T-helper 22 cell (primary cell): ENCODE results near the gene MYO18A.

Experiments
- DNase-seq: peaks from one replicate; pipeline ENCODE4 v3.0.0-alpha.2; 2020; ENCODE audit warnings: low read depth

MYO18A gene

GRCh38 chr17:29077320-29077719 lies 102.9 kb downstream of the MYO18A start:
- no peak for DNase-seq

GRCh38 chr17:29076722-29077121 lies 103.5 kb downstream of the MYO18A start:
- DNase-seq = no peak

- no peak for DNase-seq
These were observed 104.1 kb downstream of the MYO18A start for GRCh38 chr17:29076087-29076486.

- DNase-seq = no peak
These were observed 105.7 kb downstream of the MYO18A start for GRCh38 chr17:29074488-29074887.

GRCh38 chr17:29073520-29073919 lies 106.7 kb downstream of the MYO18A start:
- no peak for DNase-seq

GRCh38 chr17:29073045-29073444 lies 107.2 kb downstream of the MYO18A start:
- DNase-seq = no peak

- no peak for DNase-seq
These were observed 108.9 kb downstream of the MYO18A start for GRCh38 chr17:29071303-29071702.

GRCh38 chr17:29070781-29071180 lies 109.4 kb downstream of the MYO18A start:
- no peak for DNase-seq

GRCh38 chr17:29070308-29070707 lies 109.9 kb downstream of the MYO18A start:
- no peak for DNase-seq

- DNase-seq = no peak
These were observed 110.6 kb downstream of the MYO18A start for GRCh38 chr17:29069526-29070041.

- DNase-seq = no peak
These were observed 111.4 kb downstream of the MYO18A start for GRCh38 chr17:29068818-29069217.

- no peak for DNase-seq
These were observed 113.6 kb downstream of the MYO18A start for GRCh38 chr17:29066606-29067005.

- no peak for DNase-seq
These were observed 114.2 kb downstream of the MYO18A start for GRCh38 chr17:29066047-29066446.

GRCh38 chr17:29063992-29064391 lies 116.2 kb downstream of the MYO18A start:
- no peak for DNase-seq

GRCh38 chr17:29062215-29062614 lies 118.0 kb downstream of the MYO18A start:
- DNase-seq = no peak

- no peak for DNase-seq
These were observed 119.2 kb downstream of the MYO18A start for GRCh38 chr17:29061036-29061435.

- DNase-seq = no peak
These were observed 119.7 kb downstream of the MYO18A start for GRCh38 chr17:29060475-29060874.

GRCh38 chr17:29059281-29059680 lies 120.9 kb downstream of the MYO18A start:
- DNase-seq = no peak

- no peak for DNase-seq
These were observed 121.8 kb downstream of the MYO18A start for GRCh38 chr17:29058391-29058790.

- DNase-seq = no peak
These were observed 122.8 kb downstream of the MYO18A start for GRCh38 chr17:29057361-29057760.

- no peak for DNase-seq
These were observed 125.4 kb downstream of the MYO18A start for GRCh38 chr17:29054835-29055234.

- no peak for DNase-seq
These were observed 128.5 kb downstream of the MYO18A start for GRCh38 chr17:29051731-29052130.

- DNase-seq = no peak
These were observed 129.0 kb downstream of the MYO18A start for GRCh38 chr17:29051194-29051593.

GRCh38 chr17:29050176-29050575 lies 130.0 kb downstream of the MYO18A start:
- no peak for DNase-seq
